Tibial nerve (tissue), 4 donors: ENCODE measurements around the gene STK31. TPM values are rescaled to one million over a fixed set of nuclear protein-coding genes. Genes with fewer than 3 reads are reported as not detected.

ENCODE experiments used
- DNase-seq, 2 donors: peaks; one replicate each; pipeline ENCODE4 v3.0.0-alpha.2; 2019; ENCODE audit warnings: low spot score in 2 of 2
- H3K27ac ChIP-seq, 4 donors: fragments of 200-600 bp; sonication (generic) in 3 of 4; one replicate each; pipeline ENCODE4 v1.5.1; 2017 to 2019; ENCODE audit warnings: mild to moderate bottlenecking in 1 of 4
- H3K27me3 ChIP-seq, 2 donors: fragments of 200-600 bp; sonication (generic) in 1 of 2; one replicate each; pipeline versions ENCODE4 v1.5.1 to v1.6.0; 2017 to 2019
- H3K36me3 ChIP-seq, 3 donors: fragments of 200-600 bp; sonication (generic); one replicate each; pipeline ENCODE4 v1.5.1; 2018 to 2019
- H3K4me1 ChIP-seq, 4 donors: fragments of 200-600 bp; sonication (generic) in 3 of 4; one replicate each; pipeline ENCODE4 v1.5.1; 2017 to 2019
- H3K4me3 ChIP-seq, 4 donors: fragments of 200-600 bp; sonication (generic) in 3 of 4; one replicate each; pipeline ENCODE4 v1.5.1; 2017 to 2019; ENCODE audit warnings: mild to moderate bottlenecking in 1 of 4, moderate library complexity in 1 of 4
- H3K9me3 ChIP-seq, 4 donors: fragments of 200-600 bp; sonication (generic) in 3 of 4; one replicate each; pipeline ENCODE4 v1.5.1; 2017 to 2019
- EP300 ChIP-seq, 2 donors: sonication (generic); formaldehyde crosslinking; IDR thresholded peaks; one replicate each; pipeline ENCODE4 v1.6.1; 2017; ENCODE audit warnings: antibody characterized with exemption in 2 of 2, mild to moderate bottlenecking in 1 of 2
- POLR2A ChIP-seq, 2 donors: fragments of 450-650 bp; IDR thresholded peaks; one replicate each; pipeline ENCODE4 v1.6.1; 2017; ENCODE audit warnings: antibody characterized with exemption in 2 of 2, mild to moderate bottlenecking in 2 of 2, moderate library complexity in 2 of 2
- WGBS, 2 donors: methylation state at CpG; one replicate each; pipeline ENCODE4 v1.1.5; 2018; 5-methylcytosine and 5-hydroxymethylcytosine counted together
- total RNA-seq, 4 donors: library from RNA; depleted of rRNA; stranded (reverse); fragments of >200 nt; gene quantifications; one replicate each; pipeline ENCODE4 v1.1.0, GENCODE V29; 2016
- TF ChIP-seq, protein P1 (sequence below), 5 experiments: fragments of 200-600 bp in 3 of 5; fragments of 450-650 bp in 2 of 5; sonication (generic) in 3 of 5; IDR thresholded peaks; one replicate each; pipeline ENCODE4 v1.5.1; 2016 to 2019; ENCODE audit warnings: antibody characterized with exemption in 5 of 5, mild to moderate bottlenecking in 3 of 5, moderate library complexity in 2 of 5

Gene STK31
- total RNA-seq, 4 donors from 2014 or later = 0.84 to 2.8 (median 1.1) TPM

DNA sequence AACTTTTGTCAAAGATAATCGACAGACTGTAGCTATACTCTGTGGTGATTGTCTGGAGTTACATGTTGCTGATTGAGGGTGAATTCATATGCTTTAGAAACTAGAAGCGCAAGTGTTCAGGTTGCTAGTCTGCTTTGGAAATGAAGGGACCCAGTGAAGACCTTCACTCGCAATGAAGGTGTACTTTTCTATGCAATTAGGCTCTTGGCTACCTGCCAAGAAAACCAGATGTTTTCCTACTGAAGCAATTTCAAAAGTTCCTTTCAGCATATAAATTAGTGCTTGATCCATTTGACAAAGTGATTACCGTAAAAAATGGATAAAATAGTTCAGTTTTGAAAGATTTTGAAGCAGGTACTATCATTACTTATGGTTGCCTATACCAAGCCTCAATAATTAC lies 10.0 kb upstream of the STK31 start:
- H3K4me3 ChIP-seq = no peak overlapping the region
- no peak overlapping the region for H3K27ac ChIP-seq
- WGBS, 2 donors = 72 to 75% methylated on average over 4 of the region's 4 CpGs
- TF ChIP-seq POLR2A (IDR thresholded peaks at IDR 0.05) (no peak), EP300 (IDR thresholded peaks at IDR 0.05) (no peak)
- TF ChIP-seq, protein P1, sequence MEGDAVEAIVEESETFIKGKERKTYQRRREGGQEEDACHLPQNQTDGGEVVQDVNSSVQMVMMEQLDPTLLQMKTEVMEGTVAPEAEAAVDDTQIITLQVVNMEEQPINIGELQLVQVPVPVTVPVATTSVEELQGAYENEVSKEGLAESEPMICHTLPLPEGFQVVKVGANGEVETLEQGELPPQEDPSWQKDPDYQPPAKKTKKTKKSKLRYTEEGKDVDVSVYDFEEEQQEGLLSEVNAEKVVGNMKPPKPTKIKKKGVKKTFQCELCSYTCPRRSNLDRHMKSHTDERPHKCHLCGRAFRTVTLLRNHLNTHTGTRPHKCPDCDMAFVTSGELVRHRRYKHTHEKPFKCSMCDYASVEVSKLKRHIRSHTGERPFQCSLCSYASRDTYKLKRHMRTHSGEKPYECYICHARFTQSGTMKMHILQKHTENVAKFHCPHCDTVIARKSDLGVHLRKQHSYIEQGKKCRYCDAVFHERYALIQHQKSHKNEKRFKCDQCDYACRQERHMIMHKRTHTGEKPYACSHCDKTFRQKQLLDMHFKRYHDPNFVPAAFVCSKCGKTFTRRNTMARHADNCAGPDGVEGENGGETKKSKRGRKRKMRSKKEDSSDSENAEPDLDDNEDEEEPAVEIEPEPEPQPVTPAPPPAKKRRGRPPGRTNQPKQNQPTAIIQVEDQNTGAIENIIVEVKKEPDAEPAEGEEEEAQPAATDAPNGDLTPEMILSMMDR (IDR thresholded peaks at IDR 0.05) = no peak
- peaks cover 0 to 4% (median 0%) of the 10 kb centered on the region in 4 donors for H3K9me3 ChIP-seq
- peaks cover 0 to 50% (median 2%) of the 10 kb centered on the region in 3 donors for H3K36me3 ChIP-seq
- no peak for DNase-seq
- H3K27me3 ChIP-seq = no peaks in the 10 kb centered on the region
- no peaks in the 10 kb centered on the region for H3K4me1 ChIP-seq

DNA sequence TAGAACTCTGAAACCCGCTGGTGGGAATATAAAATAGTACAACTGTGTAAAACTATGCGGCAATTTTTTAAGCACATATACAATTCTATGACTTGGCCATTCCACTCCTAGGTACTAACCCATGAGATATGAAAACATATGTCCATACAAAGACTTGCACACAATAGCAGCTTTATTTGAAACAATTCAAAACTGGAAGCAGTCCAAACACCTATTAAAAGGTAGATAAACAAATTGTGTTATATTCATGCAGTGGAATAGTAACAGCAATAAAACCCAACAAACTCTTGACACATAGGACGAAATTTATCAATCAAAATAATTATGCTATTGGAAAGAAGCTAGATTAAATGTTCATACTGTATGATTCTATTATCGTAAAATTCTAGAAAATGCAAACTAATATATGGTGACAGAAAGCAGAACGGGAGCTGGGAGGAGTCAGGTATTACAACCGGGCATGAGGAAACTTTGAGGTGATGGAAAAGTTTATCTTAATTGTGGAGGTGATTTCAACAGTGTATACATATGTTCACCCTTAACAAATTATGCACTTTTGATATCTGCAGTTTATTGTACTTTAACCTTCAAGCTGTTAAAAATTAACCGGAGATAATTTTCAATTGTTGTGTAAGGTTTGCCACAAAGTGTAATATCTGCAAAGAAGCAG lies 803 bp upstream of the STK31 start:
- no peak overlapping the region for H3K27ac ChIP-seq
- 86 to 91% methylated on average over 7 of the region's 7 CpGs for WGBS, 2 donors

DNA sequence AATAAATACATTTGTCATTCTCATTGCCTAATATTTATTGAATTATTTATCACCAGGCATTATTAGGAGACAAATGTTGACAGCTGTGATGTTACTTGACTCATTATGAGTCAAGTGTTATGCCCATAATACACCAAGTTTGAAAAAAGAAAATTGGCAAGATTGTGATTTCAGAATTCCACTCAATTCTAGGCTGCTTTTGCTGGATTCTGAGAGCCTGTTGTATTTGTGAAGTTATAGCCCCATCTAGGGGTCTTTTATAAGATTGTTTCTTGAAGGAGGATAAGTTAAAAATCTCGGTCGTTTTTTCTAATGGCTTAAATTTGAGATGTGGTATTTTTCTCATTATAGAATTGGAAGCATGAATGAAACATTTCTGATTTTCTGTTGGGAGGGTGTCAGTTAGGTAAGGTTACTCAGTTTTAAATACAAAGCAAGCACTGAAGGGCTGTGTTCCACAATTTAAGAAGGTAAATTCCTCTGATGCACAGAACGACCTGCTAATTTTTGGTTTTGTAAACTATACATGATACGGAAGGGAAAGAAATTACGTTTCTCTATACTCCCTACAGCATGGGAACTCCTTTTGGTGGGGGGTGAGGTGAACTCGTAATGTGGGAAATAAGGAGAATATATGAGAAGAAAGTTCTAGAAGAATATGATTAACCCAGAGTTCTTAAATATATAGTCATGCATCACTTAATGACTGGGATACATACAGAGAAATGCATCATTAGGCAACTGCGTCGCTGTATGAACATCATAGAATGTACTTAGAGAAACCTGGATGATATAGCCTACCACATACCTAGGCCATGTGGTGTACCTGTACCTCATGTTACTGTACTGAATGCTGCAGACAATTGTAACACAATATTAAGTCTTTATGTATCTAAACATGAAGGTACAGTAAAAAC lies 2.6 kb downstream of the STK31 start:
- no peak for TF ChIP-seq EP300 (IDR thresholded peaks at IDR 0.05)
- TF ChIP-seq, protein P1 (IDR thresholded peaks at IDR 0.05) = peak; percentile 33 to 78 (median 50)
- 35 to 42% methylated on average over 8 of the region's 8 CpGs for WGBS, 2 donors
- H3K27ac ChIP-seq = no peak overlapping the region

More for the DNA sequence above, 803 bp upstream of the STK31 start:
- Histone ChIP-seq H3K27me3 (no peaks in the 10 kb centered on the region), H3K36me3 (peaks cover 0 to 29% (median 0%) of the 10 kb centered on the region in 3 donors), H3K4me1 (no peaks in the 10 kb centered on the region), H3K9me3 (peaks cover 0 to 21% (median 1%) of the 10 kb centered on the region in 4 donors), H3K4me3 (no peak overlapping the region)
- no peak for TF ChIP-seq POLR2A (IDR thresholded peaks at IDR 0.05)
- no peak for TF ChIP-seq EP300 (IDR thresholded peaks at IDR 0.05)
- no peak for DNase-seq

DNA sequence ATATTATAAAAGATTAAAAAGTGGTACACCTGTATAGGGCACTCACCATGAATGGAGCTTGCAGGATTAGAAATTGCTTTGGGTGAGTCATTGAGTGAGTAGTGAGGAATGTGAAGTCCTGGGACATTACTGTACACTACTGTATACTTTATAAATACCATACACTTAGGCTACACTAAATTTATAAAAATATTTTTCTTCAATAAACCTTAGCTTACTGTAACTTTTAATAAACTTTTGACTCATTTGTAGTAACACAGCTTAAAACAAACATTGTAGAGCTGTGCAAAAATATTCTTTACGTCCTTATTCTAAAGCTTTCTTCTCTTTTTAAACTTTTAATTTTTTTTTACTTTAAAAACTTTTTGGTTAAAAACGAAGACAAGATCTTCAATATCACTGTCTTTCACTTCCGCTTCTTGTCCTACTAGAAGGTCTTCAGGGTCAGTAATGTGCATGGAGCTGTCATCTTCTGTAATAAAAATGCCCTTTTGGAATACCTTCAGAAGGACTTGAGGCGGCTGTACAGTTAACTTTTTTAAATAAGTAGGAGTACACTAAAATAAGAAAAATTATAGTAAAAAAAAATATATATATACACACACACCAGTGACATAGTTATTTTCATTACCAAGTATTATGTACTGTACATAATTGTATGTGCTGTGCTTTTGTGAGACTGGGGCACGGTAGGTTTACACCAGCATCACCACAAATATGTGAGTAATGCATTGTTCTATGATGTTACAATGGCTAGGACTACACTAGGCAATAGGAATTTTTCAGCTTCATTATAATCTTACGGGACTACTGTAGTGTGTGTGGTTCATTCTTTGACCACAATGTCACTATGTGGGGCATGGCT lies 3.5 kb downstream of the STK31 start:
- no peaks in the 10 kb centered on the region for H3K27me3 ChIP-seq
- H3K27ac ChIP-seq = no peak overlapping the region
- WGBS, 2 donors = 66 to 70% methylated on average over 6 of the region's 6 CpGs
- no peaks in the 10 kb centered on the region for H3K9me3 ChIP-seq
- H3K36me3 ChIP-seq = no peaks in the 10 kb centered on the region
- TF ChIP-seq, protein P1 (IDR thresholded peaks at IDR 0.05) = no peak
- TF ChIP-seq EP300 (IDR thresholded peaks at IDR 0.05) (no peak), POLR2A (IDR thresholded peaks at IDR 0.05) (no peak)
- DNase-seq = no peak
- H3K4me1 ChIP-seq = no peaks in the 10 kb centered on the region
- no peak overlapping the region for H3K4me3 ChIP-seq

More for the DNA sequence above, 2.6 kb downstream of the STK31 start:
- Histone ChIP-seq H3K4me1 (no peaks in the 10 kb centered on the region), H3K27me3 (no peaks in the 10 kb centered on the region), H3K36me3 (no peaks in the 10 kb centered on the region), H3K4me3 (no peak overlapping the region), H3K9me3 (no peaks in the 10 kb centered on the region)
- DNase-seq = no peak

DNA sequence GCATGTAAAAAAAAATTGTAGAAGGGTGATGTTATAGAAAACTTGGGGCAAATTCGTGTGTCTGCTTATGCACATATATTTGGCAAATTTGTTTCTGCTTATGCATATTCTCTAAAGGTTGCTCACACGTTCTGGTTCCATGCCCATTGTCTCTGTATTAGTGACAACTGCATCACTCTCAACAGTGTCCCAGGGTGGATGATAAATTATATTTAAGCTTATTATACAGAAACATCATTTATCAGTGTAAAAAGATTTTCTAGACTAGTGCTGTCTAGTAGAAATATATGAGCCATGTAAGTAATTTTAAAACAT lies 4.1 kb downstream of the STK31 start:
- no peaks in the 10 kb centered on the region for H3K4me1 ChIP-seq
- H3K36me3 ChIP-seq = no peaks in the 10 kb centered on the region
- 41 to 44% methylated on average over 2 of the region's 2 CpGs for WGBS, 2 donors
- no peak overlapping the region for H3K4me3 ChIP-seq
- TF ChIP-seq EP300 (IDR thresholded peaks at IDR 0.05) (no peak), POLR2A (IDR thresholded peaks at IDR 0.05) (no peak)
- TF ChIP-seq, protein P1 (IDR thresholded peaks at IDR 0.05) = no peak
- no peak for DNase-seq
- H3K27me3 ChIP-seq = no peaks in the 10 kb centered on the region
- no peaks in the 10 kb centered on the region for H3K9me3 ChIP-seq
- H3K27ac ChIP-seq = no peak overlapping the region
